IMR-90 (cell line): Measurements from ENCODE around the gene IQGAP2. TPM values are rescaled to one million over a fixed set of nuclear protein-coding genes. Genes with fewer than 3 reads are reported as not detected.

ENCODE experiments used
- ATAC-seq: fragments of 200-7000 bp; cut with Tn5 transposase; 2 replicates; pipeline ENCODE4 v1.9.1; 2020; ENCODE audit warnings: low read depth, mild to moderate bottlenecking, moderate library complexity
- BruUV-seq: library from RNA; stranded (reverse); fragments of 400-500 nt; replicated peaks from 2 replicates; lab custom pipeline; 2021; lab: Mats Ljungman, UMichigan
- CTCF ChIA-PET: fragments of 300-600 bp; formaldehyde crosslinking; extraction: SDS; loops from one replicate; lab custom pipeline; 2021; ENCODE audit warnings: antibody characterized with exemption; lab: Yijun Ruan, JAX
- POLR2A ChIA-PET: fragments of 300-600 bp; sonication (Branson Sonifier 250); formaldehyde crosslinking; loops from one replicate; lab custom pipeline; 2022; ENCODE audit warnings: antibody characterized with exemption; ENCODE audit not compliant: unreplicated experiment; lab: Charles Lee
- DNase-seq: peaks from one replicate; pipeline ENCODE4 v3.0.0; 2013
- H2AFZ ChIP-seq: replicated peaks from 2 replicates; pipeline ENCODE3; 2013; ENCODE audit warnings: low read length, mild to moderate bottlenecking; ENCODE audit not compliant: poor library complexity
- H2AK5ac ChIP-seq: 2 replicates; pipeline ENCODE4 v1.6.1; 2013; ENCODE audit warnings: low read depth, low read length, inconsistent platforms
- H2AK9ac ChIP-seq: replicated peaks from 2 replicates; pipeline ENCODE3; 2013; ENCODE audit warnings: mild to moderate bottlenecking, low read depth, low read length, moderate library complexity; ENCODE audit not compliant: poor library complexity
- H2BK120ac ChIP-seq: 2 replicates; pipeline ENCODE4 v1.6.1; 2013; ENCODE audit warnings: low read depth, low read length, inconsistent platforms
- H2BK15ac ChIP-seq: 3 replicates; pipeline ENCODE4 v1.6.1; 2013; ENCODE audit warnings: low read depth, low read length, inconsistent platforms
- H2BK20ac ChIP-seq: 2 replicates; pipeline ENCODE4 v1.6.1; 2013; ENCODE audit warnings: low read depth, mild to moderate bottlenecking, inconsistent platforms, low read length, moderate library complexity
- H2BK5ac ChIP-seq: 2 replicates; pipeline ENCODE4 v1.6.1; 2013; ENCODE audit warnings: mild to moderate bottlenecking, low read depth, low read length, inconsistent platforms; ENCODE audit not compliant: poor library complexity, severe bottlenecking
- H3K14ac ChIP-seq: replicated peaks from 2 replicates; pipeline ENCODE4 v1.6.1; 2013; ENCODE audit warnings: low read depth, low read length, inconsistent platforms
- H3K18ac ChIP-seq: 2 replicates; pipeline ENCODE4 v1.6.1; 2013; ENCODE audit warnings: low read depth, low read length, control low read depth
- H3K23ac ChIP-seq: 2 replicates; pipeline ENCODE4 v1.6.1; 2013; ENCODE audit warnings: low read depth, low read length, inconsistent platforms
- H3K27ac ChIP-seq: 2 replicates; pipeline ENCODE4 v1.5.1; 2013; ENCODE audit warnings: mild to moderate bottlenecking, control low read depth, low read length; ENCODE audit not compliant: insufficient read depth
- H3K27me3 ChIP-seq: 2 replicates; pipeline ENCODE4 v1.6.1; 2013; ENCODE audit warnings: low read length; ENCODE audit not compliant: control insufficient read depth, insufficient read depth
- H3K36me3 ChIP-seq: 2 replicates; pipeline ENCODE4 v1.6.1; 2013; ENCODE audit warnings: low read length, mixed read lengths; ENCODE audit not compliant: control insufficient read depth, insufficient read depth
- H3K4ac ChIP-seq: 2 replicates; pipeline ENCODE4 v1.6.1; 2013; ENCODE audit warnings: low read depth, low read length, inconsistent platforms
- H3K4me1 ChIP-seq: 2 replicates; pipeline ENCODE4 v1.6.1; 2013; ENCODE audit warnings: low read length, mixed read lengths; ENCODE audit not compliant: control insufficient read depth, insufficient read depth
- H3K4me2 ChIP-seq: 2 replicates; pipeline ENCODE4 v1.6.1; 2013; ENCODE audit warnings: low read depth, mild to moderate bottlenecking, control low read depth, low read length, moderate library complexity
- H3K4me3 ChIP-seq: 2 replicates; pipeline ENCODE4 v1.5.1; 2013; ENCODE audit warnings: low read depth, mild to moderate bottlenecking, control low read depth, low read length, moderate library complexity; ENCODE audit not compliant: insufficient read depth
- H3K56ac ChIP-seq: 2 replicates; pipeline ENCODE4 v1.6.1; 2013; ENCODE audit warnings: low read length, inconsistent platforms; ENCODE audit not compliant: insufficient read depth; ENCODE audit errors: extremely low read depth
- H3K79me1 ChIP-seq, 2 experiments: 2 replicates each; pipeline ENCODE4 v1.6.1; 2013; ENCODE audit warnings: low read length in 2 of 2, inconsistent platforms in 1 of 2, low read depth in 1 of 2
- H3K9ac ChIP-seq: 2 replicates; pipeline ENCODE4 v1.6.1; 2013; ENCODE audit warnings: low read depth, low read length, control low read depth
- H3K9me1 ChIP-seq: 2 replicates; pipeline ENCODE4 v1.6.1; 2013; ENCODE audit warnings: low read length, inconsistent platforms; ENCODE audit not compliant: insufficient read depth
- H3K9me3 ChIP-seq: 2 replicates; pipeline ENCODE4 v1.6.1; 2013; ENCODE audit warnings: low read length; ENCODE audit not compliant: control insufficient read depth, insufficient read depth
- H4K20me1 ChIP-seq: 2 replicates; pipeline ENCODE4 v1.6.1; 2013; ENCODE audit warnings: low read length, inconsistent platforms; ENCODE audit not compliant: insufficient read depth
- H4K5ac ChIP-seq: 2 replicates; pipeline ENCODE4 v1.6.1; 2013; ENCODE audit warnings: mild to moderate bottlenecking, low read depth, low read length, control low read depth
- H4K8ac ChIP-seq, 2 experiments: 2 replicates each; pipeline ENCODE4 v1.6.1; 2013; ENCODE audit warnings: low read depth in 2 of 2, low read length in 2 of 2, control low read depth in 1 of 2, inconsistent platforms in 1 of 2
- H4K91ac ChIP-seq: 2 replicates; pipeline ENCODE4 v1.6.1; 2013; ENCODE audit warnings: low read depth, low read length, inconsistent platforms; ENCODE audit not compliant: insufficient read depth
- CEBPB ChIP-seq: IDR thresholded peaks from 2 replicates; pipeline ENCODE4 v1.6.1; 2012; ENCODE audit warnings: low read depth, low read length, improper control_type of control experiment
- NFE2L2 ChIP-seq: fragments of 150-350 bp; IDR thresholded peaks from 2 replicates; pipeline ENCODE4 v1.6.1; 2016; ENCODE audit warnings: low read depth, mild to moderate bottlenecking, low read length
- WGBS, 2 experiments: methylation state at CpG; one replicate each; pipeline versions ENCODE4 v1.1.5 to v1.1.7; 2013; ENCODE audit warnings: missing lambda C conversion rate in 2 of 2; ENCODE audit not compliant: insufficient read length in 1 of 2; ENCODE audit errors: extremely low coverage in 2 of 2; 5-methylcytosine and 5-hydroxymethylcytosine counted together
- dilution Hi-C: fragments of 300-500 bp; cut with HindIII; formaldehyde crosslinking; loops from one replicate; pipeline ENCODE4 v1.14.3; 2018; ENCODE audit warnings: low sequenced_read_pairs; ENCODE audit not compliant: unreplicated experiment
- in situ Hi-C: fragments of 300-500 bp; cut with MboI; formaldehyde crosslinking; loops from 3 replicates; pipeline ENCODE4 v1.14.3; 2019; ENCODE audit warnings: low sequenced_read_pairs, inconsistent platforms, mixed read lengths
- intact Hi-C: fragments of 100-400 bp; cut with micrococcal nuclease; formaldehyde crosslinking; loops from 2 replicates; pipeline ENCODE4 v1.10.0; 2022
- polyA plus RNA-seq, 3 experiments: library from polyadenylated mRNA; depleted of rRNA; stranded (reverse); fragments of >200 nt; gene quantifications; 2 replicates each; pipeline ENCODE4 v1.2.3, GENCODE V29; 2012; ENCODE audit warnings: low replicate concordance in 1 of 3
- total RNA-seq: library from RNA; depleted of rRNA; stranded (reverse); fragments of >200 nt; gene quantifications from 2 replicates; pipeline ENCODE4 v1.2.3, GENCODE V29; 2012
- TF ChIP-seq, protein P1 (sequence below): fragments of 150-350 bp; IDR thresholded peaks from 2 replicates; pipeline ENCODE4 v1.6.1; 2016; ENCODE audit warnings: low read depth, mild to moderate bottlenecking, low read length, moderate library complexity, borderline replicate concordance

IQGAP2 gene
- total and polyA plus RNA-seq, 2 of the 4 experiments (the other 2 are of a cell fraction): 0.21 to 0.36 TPM

DNA sequence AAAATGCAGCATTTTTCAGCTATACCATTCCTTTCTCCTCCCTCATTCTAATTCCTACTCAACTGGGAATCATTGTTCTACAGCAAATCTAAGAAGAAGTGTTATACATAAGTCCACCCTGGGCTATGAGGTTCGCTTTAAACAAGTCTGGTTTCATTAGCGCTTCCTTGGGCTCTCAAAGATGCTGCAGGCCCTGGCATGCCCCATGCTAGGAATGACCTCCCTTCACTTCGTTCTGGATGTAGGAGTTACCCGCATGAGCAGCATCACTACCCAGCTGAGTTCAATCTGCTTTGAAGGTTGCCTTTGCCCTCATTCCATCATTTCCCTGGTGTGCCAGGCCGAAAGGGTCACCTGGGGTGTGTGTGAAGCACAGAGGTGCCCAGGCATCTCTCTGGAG is 348.2 kb downstream of the IQGAP2 start:
- Histone ChIP-seq H2BK5ac (no peak overlapping the region), H3K27ac (no peak overlapping the region), H4K5ac (no peak overlapping the region), H3K4ac (no peak overlapping the region), H2BK15ac (no peak overlapping the region), H3K9ac (no peak overlapping the region), H3K9me3 (no peaks in the 10 kb centered on the region), H3K23ac (no peak overlapping the region), H2AK9ac (no peak overlapping the region), H3K4me1 (no peaks in the 10 kb centered on the region), H3K56ac (no peak overlapping the region), H3K79me1 (no peaks in the 10 kb centered on the region), H3K36me3 (no peaks in the 10 kb centered on the region), H3K4me2 (no peak overlapping the region), H3K4me3 (no peak overlapping the region), H2BK120ac (no peak overlapping the region), H4K91ac (no peak overlapping the region; the same call in 1 of the 2 replicates), H2BK20ac (no peak overlapping the region), H4K8ac (no peak overlapping the region), H2AFZ (no peak overlapping the region), H3K18ac (no peak overlapping the region), H4K20me1 (no peaks in the 10 kb centered on the region), H2AK5ac (no peak overlapping the region), H3K14ac (no peak overlapping the region), H3K9me1 (no peaks in the 10 kb centered on the region; the same call in 1 of the 2 replicates), H3K27me3 (no peaks in the 10 kb centered on the region)
- ATAC-seq (no peak), DNase-seq (no peak)
- BruUV-seq: no TSS peak
- TF ChIP-seq, protein P1, sequence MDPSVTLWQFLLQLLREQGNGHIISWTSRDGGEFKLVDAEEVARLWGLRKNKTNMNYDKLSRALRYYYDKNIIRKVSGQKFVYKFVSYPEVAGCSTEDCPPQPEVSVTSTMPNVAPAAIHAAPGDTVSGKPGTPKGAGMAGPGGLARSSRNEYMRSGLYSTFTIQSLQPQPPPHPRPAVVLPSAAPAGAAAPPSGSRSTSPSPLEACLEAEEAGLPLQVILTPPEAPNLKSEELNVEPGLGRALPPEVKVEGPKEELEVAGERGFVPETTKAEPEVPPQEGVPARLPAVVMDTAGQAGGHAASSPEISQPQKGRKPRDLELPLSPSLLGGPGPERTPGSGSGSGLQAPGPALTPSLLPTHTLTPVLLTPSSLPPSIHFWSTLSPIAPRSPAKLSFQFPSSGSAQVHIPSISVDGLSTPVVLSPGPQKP: no peak
- TF ChIP-seq NFE2L2 (no peak), CEBPB (no peak)
- in situ Hi-C loops: no loop called here
- CTCF ChIA-PET: no interaction called here
- dilution Hi-C loops: no loop called here
- intact Hi-C loops: no loop called here
- 92% methylated on average over 2 of the region's 5 CpGs; no CpG with 5 or more reads in 1 of the 2 experiments for WGBS, 2 experiments
- POLR2A ChIA-PET: no interaction called here
